K562 (cell line): ENCODE measurements around the gene MLC1. TPM values are rescaled to one million over a fixed set of nuclear protein-coding genes. Genes with fewer than 3 reads are reported as not detected.

Experiments
- ADNP ChIP-seq: fragments of 200-800 bp; sonication (Bioruptor generic); IDR thresholded peaks from 2 replicates; pipeline ENCODE4 v1.6.1; 2016; ENCODE audit warnings: missing genetic modification characterization, missing compliant biosample characterization
- ARID1B ChIP-seq: fragments of 450-650 bp; IDR thresholded peaks from 2 replicates; pipeline ENCODE4 v1.6.1; 2016; ENCODE audit warnings: antibody characterized with exemption, mild to moderate bottlenecking, inconsistent platforms
- BCOR ChIP-seq: fragments of 450-650 bp; IDR thresholded peaks from 2 replicates; pipeline ENCODE4 v1.6.1; 2016
- CBX3 ChIP-seq, 2 experiments: IDR thresholded peaks; 1 replicate in 1 of 2; 2 replicates in 1 of 2; pipeline ENCODE4 v1.6.1; 2012; ENCODE audit warnings: inconsistent platforms in 2 of 2, low read length in 2 of 2, borderline replicate concordance in 1 of 2, control low read depth in 1 of 2
- CCNT2 ChIP-seq: IDR thresholded peaks from 2 replicates; pipeline ENCODE4 v1.6.1; 2011; ENCODE audit warnings: borderline replicate concordance, low read depth, mild to moderate bottlenecking, moderate library complexity, mixed read lengths, low read length; ENCODE audit not compliant: insufficient read length; ENCODE audit errors: extremely low read depth
- DACH1 ChIP-seq: fragments of 450-650 bp; IDR thresholded peaks from 2 replicates; pipeline ENCODE4 v1.6.1; 2018; ENCODE audit not compliant: partially characterized antibody
- EP300 ChIP-seq: IDR thresholded peaks from 2 replicates; pipeline ENCODE4 v1.6.1; 2012; ENCODE audit warnings: low read length, improper control_type of control experiment
- ESRRA ChIP-seq: fragments of 450-650 bp; IDR thresholded peaks from 2 replicates; pipeline ENCODE4 v1.6.1; 2014; ENCODE audit warnings: low read depth, mild to moderate bottlenecking, moderate library complexity, borderline replicate concordance
- FOXK1 ChIP-seq: sonication (generic); formaldehyde crosslinking; IDR thresholded peaks from 2 replicates; pipeline ENCODE4 v1.8.0; 2022; ENCODE audit warnings: missing genetic modification reagents, mild to moderate bottlenecking, borderline replicate concordance
- GATA2 ChIP-seq: sonication (generic); formaldehyde crosslinking; IDR thresholded peaks from 2 replicates; pipeline ENCODE4 v1.4.0; 2020; ENCODE audit warnings: mild to moderate bottlenecking, missing genetic modification reagents
- HMGN3 ChIP-seq: IDR thresholded peaks from 2 replicates; pipeline ENCODE4 v1.6.1; 2011; ENCODE audit warnings: borderline replicate concordance, low read depth, mild to moderate bottlenecking, mixed read lengths, low read length; ENCODE audit not compliant: insufficient read length; ENCODE audit errors: extremely low read depth
- PTRF ChIP-seq: fragments of 450-650 bp; IDR thresholded peaks from 2 replicates; pipeline ENCODE4 v1.6.1; 2016; ENCODE audit warnings: mild to moderate bottlenecking, missing genetic modification characterization, missing compliant biosample characterization
- RBBP5 ChIP-seq: fragments of 200-600 bp; sonication (generic); IDR thresholded peaks from 2 replicates; pipeline ENCODE4 v1.6.1; 2012; ENCODE audit warnings: borderline replicate concordance, mild to moderate bottlenecking, low read length, control low read depth, inconsistent platforms; ENCODE audit not compliant: insufficient read depth, poor library complexity, severe bottlenecking
- SRSF1 ChIP-seq: fragments of 200-400 bp; formaldehyde crosslinking; IDR thresholded peaks from 2 replicates; pipeline ENCODE4 v1.6.1; 2017; ENCODE audit warnings: mild to moderate bottlenecking, low read depth, low read length, moderate library complexity
- TAL1 ChIP-seq: fragments of 450-650 bp; IDR thresholded peaks from 2 replicates; pipeline ENCODE4 v1.6.1; 2016; ENCODE audit warnings: mild to moderate bottlenecking
- ZFP36 ChIP-seq: fragments of 150-350 bp; IDR thresholded peaks from 2 replicates; pipeline ENCODE4 v1.6.1; 2018; ENCODE audit warnings: low read length, low read depth; ENCODE audit not compliant: partially characterized antibody
- ZNF133 ChIP-seq: fragments of 250-450 bp; sonication (Bioruptor Pico); IDR thresholded peaks from 2 replicates; pipeline ENCODE4 v1.4.0; 2020; ENCODE audit warnings: mild to moderate bottlenecking
- ZNF134 ChIP-seq: fragments of 250-450 bp; sonication (Bioruptor Pico); conservative IDR thresholded peaks from 2 replicates; pipeline ENCODE4 v1.4.0; 2020
- ZNF140 ChIP-seq: fragments of 250-450 bp; sonication (Bioruptor Pico); IDR thresholded peaks from 2 replicates; pipeline ENCODE4 v1.8.0; 2021; ENCODE audit warnings: moderate library complexity, mild to moderate bottlenecking, inconsistent platforms
- ZNF561 ChIP-seq: fragments of 450-650 bp; formaldehyde crosslinking; conservative IDR thresholded peaks from 2 replicates; pipeline ENCODE4 v1.4.0; 2020; ENCODE audit warnings: mild to moderate bottlenecking, moderate library complexity
- ZNF780A ChIP-seq: fragments of 250-450 bp; sonication (Bioruptor Pico); IDR thresholded peaks from 2 replicates; pipeline ENCODE4 v1.5.0; 2021; ENCODE audit warnings: mild to moderate bottlenecking
- polyA plus RNA-seq, 8 experiments: library from polyadenylated mRNA; depleted of rRNA in 4 of 8; stranded (reverse) in 5 of 8; unstranded in 3 of 8; fragments of >200 nt; fragmentation: Nextera tagmentation in 2 of 8; fragmentation: Illumina TruSeq in 1 of 8; extraction: Ambion mirVana in 2 of 8; extraction: Trizol in 1 of 8; gene quantifications; 2 replicates each; pipeline versions ENCODE4 v1.2.1 to v1.2.3, GENCODE V29; 2011 to 2014; ENCODE audit warnings: inconsistent platforms in 1 of 8, missing spikeins in 1 of 8
- total RNA-seq, 7 experiments: library from RNA; depleted of rRNA in 6 of 7; stranded (reverse); fragments of >200 nt in 6 of 7; fragmentation: Illumina TruSeq in 2 of 7; extraction: Trizol in 2 of 7; gene quantifications; 2 replicates each; pipeline versions ENCODE4 v1.2.1 to v1.2.3, GENCODE V29; 2011 to 2021; ENCODE audit warnings: low replicate concordance in 1 of 7
- TF ChIP-seq, protein P1 (sequence below): fragments of 450-650 bp; formaldehyde crosslinking; IDR thresholded peaks from 2 replicates; pipeline ENCODE4 v1.4.0; 2020; ENCODE audit warnings: mild to moderate bottlenecking, moderate library complexity
- TF ChIP-seq, protein P2 (sequence below): sonication (generic); formaldehyde crosslinking; IDR thresholded peaks from 2 replicates; pipeline ENCODE4 v1.8.0; 2022; ENCODE audit warnings: mild to moderate bottlenecking, missing genetic modification reagents
- TF ChIP-seq, protein P3 (sequence below): fragments of 450-650 bp; conservative IDR thresholded peaks from 2 replicates; pipeline ENCODE4 v1.6.1; 2016; ENCODE audit warnings: missing genetic modification characterization, low read depth, mild to moderate bottlenecking, missing compliant biosample characterization, moderate library complexity
- TF ChIP-seq, protein P4 (sequence below): fragments of 250-450 bp; sonication (Bioruptor Pico); IDR thresholded peaks from 2 replicates; pipeline ENCODE4 v1.4.0; 2020; ENCODE audit warnings: mild to moderate bottlenecking, moderate library complexity

Gene MLC1
- total and polyA plus RNA-seq, 9 of the 15 experiments (the other 6 are each of a cell fraction or from before 2014, with no cell fraction given), result 0.06 to 0.98 (median 0.39) TPM

DNA sequence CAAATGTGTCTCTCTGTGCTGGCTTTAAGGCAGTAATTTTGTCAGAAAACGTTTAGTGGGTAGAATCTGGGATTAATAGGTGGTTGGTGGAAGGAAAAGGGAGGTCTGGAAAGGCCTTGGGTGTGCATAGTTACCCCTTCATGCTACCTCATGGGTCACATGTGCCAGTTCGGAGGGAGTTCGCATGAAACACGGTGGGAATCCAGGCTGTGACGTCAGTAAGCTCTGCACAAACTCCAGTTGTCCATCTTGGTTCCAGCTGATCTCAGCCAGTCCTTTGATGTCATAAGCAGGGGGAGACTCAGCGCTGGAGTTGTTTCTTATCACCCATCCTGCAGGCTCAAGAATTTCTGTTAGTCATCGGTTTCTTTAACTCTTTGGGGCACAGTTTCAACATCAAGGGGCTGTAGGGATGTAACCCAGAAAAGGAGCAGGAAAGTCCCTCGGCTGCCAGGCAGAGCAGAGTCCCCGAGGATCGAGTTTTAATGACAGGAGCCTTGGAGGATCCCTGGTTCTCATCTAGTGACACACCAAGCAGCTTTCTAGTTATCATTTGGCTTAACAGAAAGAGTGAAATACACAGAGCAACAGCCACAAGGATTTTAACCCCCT, 33.4 kb upstream of the MLC1 start (continued):
- TF ChIP-seq CBX3 (IDR thresholded peaks at IDR 0.05; ENCODE audit: borderline replicate concordance in 1 of 2, low read length in 2 of 2) (peak in 1 of 2 experiments; percentile 42; a peak in 1 of 3 replicates), FOXK1 (CRISPR knock-in tag) (no peak), DACH1 (peak; percentile 95), ESRRA (peak; percentile 37; the same call in 1 of the 2 replicates), HMGN3 (peak; percentile 30), RBBP5 (peak; percentile 23), ADNP (tag) (no peak), EP300 (peak; percentile 93), ZFP36 (no peak), ZNF134 (no peak), PTRF (tag) (no peak), CCNT2 (peak; percentile 82), TAL1 (peak; percentile 87), BCOR (peak; percentile 6; the same call in 1 of the 2 replicates), ZNF133 (CRISPR knock-in tag) (no peak), ZNF140 (CRISPR knock-in tag) (no peak), ZNF561 (CRISPR knock-in tag) (no peak), ARID1B (peak; percentile 96), GATA2 (peak; percentile 65; the same call in 1 of the 2 replicates), SRSF1 (no peak), ZNF780A (CRISPR knock-in tag) (no peak)
- TF ChIP-seq, protein P1, sequence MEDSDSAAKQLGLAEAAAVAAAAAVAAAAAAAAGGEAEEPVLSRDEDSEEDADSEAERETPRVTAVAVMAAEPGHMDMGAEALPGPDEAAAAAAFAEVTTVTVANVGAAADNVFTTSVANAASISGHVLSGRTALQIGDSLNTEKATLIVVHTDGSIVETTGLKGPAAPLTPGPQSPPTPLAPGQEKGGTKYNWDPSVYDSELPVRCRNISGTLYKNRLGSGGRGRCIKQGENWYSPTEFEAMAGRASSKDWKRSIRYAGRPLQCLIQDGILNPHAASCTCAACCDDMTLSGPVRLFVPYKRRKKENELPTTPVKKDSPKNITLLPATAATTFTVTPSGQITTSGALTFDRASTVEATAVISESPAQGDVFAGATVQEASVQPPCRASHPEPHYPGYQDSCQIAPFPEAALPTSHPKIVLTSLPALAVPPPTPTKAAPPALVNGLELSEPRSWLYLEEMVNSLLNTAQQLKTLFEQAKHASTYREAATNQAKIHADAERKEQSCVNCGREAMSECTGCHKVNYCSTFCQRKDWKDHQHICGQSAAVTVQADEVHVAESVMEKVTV (CRISPR knock-in tag), result no peak
- TF ChIP-seq, protein P2, sequence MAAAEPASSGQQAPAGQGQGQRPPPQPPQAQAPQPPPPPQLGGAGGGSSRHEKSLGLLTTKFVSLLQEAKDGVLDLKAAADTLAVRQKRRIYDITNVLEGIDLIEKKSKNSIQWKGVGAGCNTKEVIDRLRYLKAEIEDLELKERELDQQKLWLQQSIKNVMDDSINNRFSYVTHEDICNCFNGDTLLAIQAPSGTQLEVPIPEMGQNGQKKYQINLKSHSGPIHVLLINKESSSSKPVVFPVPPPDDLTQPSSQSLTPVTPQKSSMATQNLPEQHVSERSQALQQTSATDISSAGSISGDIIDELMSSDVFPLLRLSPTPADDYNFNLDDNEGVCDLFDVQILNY (CRISPR knock-in tag), result no peak
- TF ChIP-seq, protein P3, sequence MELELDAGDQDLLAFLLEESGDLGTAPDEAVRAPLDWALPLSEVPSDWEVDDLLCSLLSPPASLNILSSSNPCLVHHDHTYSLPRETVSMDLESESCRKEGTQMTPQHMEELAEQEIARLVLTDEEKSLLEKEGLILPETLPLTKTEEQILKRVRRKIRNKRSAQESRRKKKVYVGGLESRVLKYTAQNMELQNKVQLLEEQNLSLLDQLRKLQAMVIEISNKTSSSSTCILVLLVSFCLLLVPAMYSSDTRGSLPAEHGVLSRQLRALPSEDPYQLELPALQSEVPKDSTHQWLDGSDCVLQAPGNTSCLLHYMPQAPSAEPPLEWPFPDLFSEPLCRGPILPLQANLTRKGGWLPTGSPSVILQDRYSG (tag), result 0 out of 2 replicates have a peak, but pooled peaks have one; percentile 18
- TF ChIP-seq, protein P4, sequence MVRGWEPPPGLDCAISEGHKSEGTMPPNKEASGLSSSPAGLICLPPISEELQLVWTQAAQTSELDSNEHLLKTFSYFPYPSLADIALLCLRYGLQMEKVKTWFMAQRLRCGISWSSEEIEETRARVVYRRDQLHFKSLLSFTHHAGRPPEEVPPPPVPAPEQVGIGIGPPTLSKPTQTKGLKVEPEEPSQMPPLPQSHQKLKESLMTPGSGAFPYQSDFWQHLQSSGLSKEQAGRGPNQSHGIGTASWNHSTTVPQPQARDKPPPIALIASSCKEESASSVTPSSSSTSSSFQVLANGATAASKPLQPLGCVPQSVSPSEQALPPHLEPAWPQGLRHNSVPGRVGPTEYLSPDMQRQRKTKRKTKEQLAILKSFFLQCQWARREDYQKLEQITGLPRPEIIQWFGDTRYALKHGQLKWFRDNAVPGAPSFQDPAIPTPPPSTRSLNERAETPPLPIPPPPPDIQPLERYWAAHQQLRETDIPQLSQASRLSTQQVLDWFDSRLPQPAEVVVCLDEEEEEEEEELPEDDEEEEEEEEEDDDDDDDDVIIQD (CRISPR knock-in tag), result no peak
